HG03558 (cell line): ENCODE measurements around the gene KCNF1.

ENCODE experiments used
- ATAC-seq: cut with Tn5 transposase; IDR thresholded peaks from one replicate; pipeline ENCODE4 v1.9.1; 2021; ENCODE audit warnings: moderate number of reproducible peaks; ENCODE audit not compliant: unreplicated experiment; ENCODE audit errors: extremely low read depth

KCNF1 gene

GRCh38 chr2:10879624-10880585 is 31.8 kb upstream of the KCNF1 start:
- ATAC-seq, result no peak

GRCh38 chr2:10880586-10881321 is 31.0 kb upstream of the KCNF1 start:
- no peak for ATAC-seq

GRCh38 chr2:10882568-10882967 is 29.2 kb upstream of the KCNF1 start:
- no peak for ATAC-seq

- no peak for ATAC-seq
Observed at GRCh38 chr2:10883066-10883465, 28.7 kb upstream of the KCNF1 start.

- no peak for ATAC-seq
Observed at GRCh38 chr2:10883801-10884478, 27.8 kb upstream of the KCNF1 start.

GRCh38 chr2:10884574-10884975 is 27.2 kb upstream of the KCNF1 start:
- no peak for ATAC-seq

- no peak for ATAC-seq
Observed at GRCh38 chr2:10885094-10885860, 26.5 kb upstream of the KCNF1 start.

GRCh38 chr2:10887476-10887875 is 24.3 kb upstream of the KCNF1 start:
- ATAC-seq, result no peak

GRCh38 chr2:10889651-10890215 is 22.0 kb upstream of the KCNF1 start:
- no peak for ATAC-seq

- no peak for ATAC-seq
Observed at GRCh38 chr2:10890706-10891270, 20.9 kb upstream of the KCNF1 start.

GRCh38 chr2:10891390-10891789 is 20.3 kb upstream of the KCNF1 start:
- no peak for ATAC-seq

- ATAC-seq, result no peak
Observed at GRCh38 chr2:10891848-10892247, 19.9 kb upstream of the KCNF1 start.

- no peak for ATAC-seq
Observed at GRCh38 chr2:10892316-10892715, 19.4 kb upstream of the KCNF1 start.

GRCh38 chr2:10892796-10893350 is 18.9 kb upstream of the KCNF1 start:
- ATAC-seq, result no peak

GRCh38 chr2:10894264-10894935 is 17.3 kb upstream of the KCNF1 start:
- no peak for ATAC-seq

- ATAC-seq, result no peak
Observed at GRCh38 chr2:10895231-10895630, 16.5 kb upstream of the KCNF1 start.

- no peak for ATAC-seq
Observed at GRCh38 chr2:10897956-10898355, 13.8 kb upstream of the KCNF1 start.

- ATAC-seq, result no peak
Observed at GRCh38 chr2:10900216-10901109, 11.3 kb upstream of the KCNF1 start.
